HEK293T (cell line): ENCODE results near the gene C1GALT1.

ENCODE experiments used
- CTCF ChIA-PET: fragments of 350-600 bp; formaldehyde crosslinking; extraction: SDS; loops from one replicate; lab custom pipeline; 2021; ENCODE audit warnings: antibody characterized with exemption, inconsistent platforms; lab: Yijun Ruan, JAX
- POLR2A ChIA-PET: fragments of 350-600 bp; formaldehyde crosslinking; extraction: SDS; loops from one replicate; lab custom pipeline; 2020; ENCODE audit warnings: antibody characterized with exemption, inconsistent platforms; lab: Yijun Ruan, JAX
- DNase-seq: peaks from one replicate; pipeline ENCODE4 v3.0.0; 2012; ENCODE audit warnings: mixed read lengths; ENCODE audit errors: extremely low spot score
- ARNT ChIP-seq: fragments of 450-650 bp; IDR thresholded peaks from 2 replicates; pipeline ENCODE4 v1.6.1; 2017; ENCODE audit warnings: mild to moderate bottlenecking
- BHLHE40 ChIP-seq: fragments of 450-650 bp; IDR thresholded peaks from 2 replicates; pipeline ENCODE4 v1.6.1; 2016; ENCODE audit warnings: mild to moderate bottlenecking, moderate library complexity, borderline replicate concordance
- CTBP1 ChIP-seq: fragments of 450-650 bp; IDR thresholded peaks from 2 replicates; pipeline ENCODE4 v1.6.1; 2016; ENCODE audit warnings: borderline replicate concordance
- ELF4 ChIP-seq: fragments of 450-650 bp; IDR thresholded peaks from 2 replicates; pipeline ENCODE4 v1.6.1; 2017; ENCODE audit warnings: antibody characterized with exemption
- FOXA1 ChIP-seq: fragments of 450-650 bp; IDR thresholded peaks from 2 replicates; pipeline ENCODE4 v1.6.1; 2016; ENCODE audit warnings: mild to moderate bottlenecking
- FOXK2 ChIP-seq: fragments of 450-650 bp; IDR thresholded peaks from 2 replicates; pipeline ENCODE4 v1.6.1; 2016; ENCODE audit warnings: mild to moderate bottlenecking
- FOXM1 ChIP-seq: fragments of 450-650 bp; IDR thresholded peaks from 2 replicates; pipeline ENCODE4 v1.6.1; 2017; ENCODE audit warnings: mild to moderate bottlenecking, borderline replicate concordance
- HDGF ChIP-seq: fragments of 450-650 bp; IDR thresholded peaks from 2 replicates; pipeline ENCODE4 v1.6.1; 2017; ENCODE audit warnings: antibody characterized with exemption, borderline replicate concordance
- L3MBTL2 ChIP-seq: fragments of 450-650 bp; conservative IDR thresholded peaks from 2 replicates; pipeline ENCODE4 v1.6.1; 2016; ENCODE audit warnings: mild to moderate bottlenecking
- LEF1 ChIP-seq: fragments of 450-650 bp; IDR thresholded peaks from 2 replicates; pipeline ENCODE4 v1.6.1; 2017; ENCODE audit warnings: mild to moderate bottlenecking, borderline replicate concordance
- NFRKB ChIP-seq: fragments of 450-650 bp; IDR thresholded peaks from 2 replicates; pipeline ENCODE4 v1.6.1; 2016; ENCODE audit warnings: mild to moderate bottlenecking, moderate library complexity
- SP1 ChIP-seq: fragments of 450-650 bp; IDR thresholded peaks from 2 replicates; pipeline ENCODE4 v1.6.1; 2017
- SUZ12 ChIP-seq: fragments of 450-650 bp; IDR thresholded peaks from 2 replicates; pipeline ENCODE4 v1.6.1; 2016; ENCODE audit warnings: mild to moderate bottlenecking
- TARDBP ChIP-seq: fragments of 450-650 bp; IDR thresholded peaks from 2 replicates; pipeline ENCODE4 v1.6.1; 2016
- ZNF384 ChIP-seq: fragments of 450-650 bp; IDR thresholded peaks from 2 replicates; pipeline ENCODE4 v1.6.1; 2016
- TF ChIP-seq, protein P1 (sequence below): fragments of 450-650 bp; IDR thresholded peaks from 2 replicates; pipeline ENCODE4 v1.6.1; 2016

The C1GALT1 gene

GRCh38 chr7:7157887-7158271, 24.5 kb upstream of the C1GALT1 start:
- ChIA-PET CTCF (no interaction called here), POLR2A (no interaction called here)
- no peak for DNase-seq
- TF ChIP-seq TARDBP: no peak
- no peak for TF ChIP-seq ZNF384
- TF ChIP-seq ELF4: no peak
- no peak for TF ChIP-seq SUZ12
- TF ChIP-seq BHLHE40: no peak
- no peak for TF ChIP-seq FOXK2
- TF ChIP-seq FOXA1: no peak
- TF ChIP-seq L3MBTL2: no peak
- TF ChIP-seq, protein P1, sequence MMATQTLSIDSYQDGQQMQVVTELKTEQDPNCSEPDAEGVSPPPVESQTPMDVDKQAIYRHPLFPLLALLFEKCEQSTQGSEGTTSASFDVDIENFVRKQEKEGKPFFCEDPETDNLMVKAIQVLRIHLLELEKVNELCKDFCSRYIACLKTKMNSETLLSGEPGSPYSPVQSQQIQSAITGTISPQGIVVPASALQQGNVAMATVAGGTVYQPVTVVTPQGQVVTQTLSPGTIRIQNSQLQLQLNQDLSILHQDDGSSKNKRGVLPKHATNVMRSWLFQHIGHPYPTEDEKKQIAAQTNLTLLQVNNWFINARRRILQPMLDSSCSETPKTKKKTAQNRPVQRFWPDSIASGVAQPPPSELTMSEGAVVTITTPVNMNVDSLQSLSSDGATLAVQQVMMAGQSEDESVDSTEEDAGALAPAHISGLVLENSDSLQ: no peak

GRCh38 chr7:7159063-7159658, 23.2 kb upstream of the C1GALT1 start:
- POLR2A ChIA-PET: no interaction called here
- CTCF ChIA-PET: no interaction called here
- no peak for TF ChIP-seq ARNT
- no peak for TF ChIP-seq L3MBTL2
- TF ChIP-seq FOXA1: no peak
- TF ChIP-seq TARDBP: no peak
- TF ChIP-seq FOXM1: no peak
- no peak for TF ChIP-seq HDGF
- TF ChIP-seq NFRKB: no peak
- no peak for TF ChIP-seq FOXK2
- no peak for TF ChIP-seq SUZ12
- TF ChIP-seq, protein P1: no peak
- TF ChIP-seq SP1: no peak
- no peak for TF ChIP-seq LEF1
- TF ChIP-seq CTBP1: no peak
- TF ChIP-seq BHLHE40: no peak
- TF ChIP-seq ZNF384: no peak
- no peak for TF ChIP-seq ELF4
- no peak for DNase-seq

DNA sequence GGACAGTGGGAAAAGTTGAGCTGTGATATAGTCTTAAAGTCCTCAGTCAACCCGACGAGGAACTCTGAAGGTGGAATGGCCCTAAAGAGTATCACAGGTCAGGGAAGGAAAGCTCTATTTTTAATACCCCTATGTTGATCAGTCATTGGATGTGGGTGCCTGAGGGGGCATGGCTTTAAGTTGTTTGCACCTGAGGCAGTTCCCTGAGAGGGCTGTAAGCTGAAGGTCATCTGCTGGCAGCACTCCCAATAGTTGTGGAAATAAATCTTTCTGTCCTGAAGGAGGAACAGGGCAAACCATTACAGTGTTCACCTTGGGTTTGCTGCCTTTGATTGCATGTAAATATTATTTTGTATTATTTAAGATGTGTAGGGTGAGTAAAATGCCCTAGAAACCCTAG, 17.8 kb upstream of the C1GALT1 start:
- TF ChIP-seq ELF4 (no peak), NFRKB (no peak), ARNT (no peak), FOXK2 (no peak), LEF1 (no peak), TARDBP (no peak), FOXA1 (no peak), HDGF (no peak), L3MBTL2 (no peak), FOXM1 (no peak), CTBP1 (no peak), BHLHE40 (no peak), SUZ12 (no peak), SP1 (no peak)
- TF ChIP-seq, protein P1: no peak
- POLR2A ChIA-PET: no interaction called here
- CTCF ChIA-PET: no interaction called here
- DNase-seq: no peak

GRCh38 chr7:7165372-7165771, 17.0 kb upstream of the C1GALT1 start:
- ChIA-PET POLR2A (no interaction called here), CTCF (no interaction called here)
- TF ChIP-seq ELF4 (no peak), ZNF384 (no peak), CTBP1 (no peak), HDGF (no peak), FOXK2 (no peak), FOXM1 (no peak), TARDBP (no peak), SUZ12 (no peak), L3MBTL2 (no peak), BHLHE40 (no peak)
- TF ChIP-seq, protein P1: no peak
- DNase-seq: no peak

- CTCF ChIA-PET: no interaction called here
- TF ChIP-seq CTBP1: no peak
- no peak for TF ChIP-seq FOXM1
- no peak for TF ChIP-seq SP1
- no peak for TF ChIP-seq BHLHE40
- POLR2A ChIA-PET: no interaction called here
- no peak for DNase-seq
Measured at GRCh38 chr7:7166318-7166717, 16.0 kb upstream of the C1GALT1 start.

- no peak for DNase-seq
- ChIA-PET POLR2A (no interaction called here), CTCF (no interaction called here)
- TF ChIP-seq, protein P1: no peak
- TF ChIP-seq BHLHE40 (no peak), ELF4 (no peak), NFRKB (no peak), SP1 (no peak), FOXA1 (no peak), SUZ12 (no peak), FOXK2 (no peak), LEF1 (no peak)
Measured at GRCh38 chr7:7169296-7169695, 13.0 kb upstream of the C1GALT1 start.
